ENCODE results near the gene CTSC. TPM values are rescaled to one million over a fixed set of nuclear protein-coding genes. Genes with fewer than 3 reads are reported as not detected.

The CTSC gene
- total and polyA plus RNA-seq, 2 donors: 67.2 to 114 TPM

DNA sequence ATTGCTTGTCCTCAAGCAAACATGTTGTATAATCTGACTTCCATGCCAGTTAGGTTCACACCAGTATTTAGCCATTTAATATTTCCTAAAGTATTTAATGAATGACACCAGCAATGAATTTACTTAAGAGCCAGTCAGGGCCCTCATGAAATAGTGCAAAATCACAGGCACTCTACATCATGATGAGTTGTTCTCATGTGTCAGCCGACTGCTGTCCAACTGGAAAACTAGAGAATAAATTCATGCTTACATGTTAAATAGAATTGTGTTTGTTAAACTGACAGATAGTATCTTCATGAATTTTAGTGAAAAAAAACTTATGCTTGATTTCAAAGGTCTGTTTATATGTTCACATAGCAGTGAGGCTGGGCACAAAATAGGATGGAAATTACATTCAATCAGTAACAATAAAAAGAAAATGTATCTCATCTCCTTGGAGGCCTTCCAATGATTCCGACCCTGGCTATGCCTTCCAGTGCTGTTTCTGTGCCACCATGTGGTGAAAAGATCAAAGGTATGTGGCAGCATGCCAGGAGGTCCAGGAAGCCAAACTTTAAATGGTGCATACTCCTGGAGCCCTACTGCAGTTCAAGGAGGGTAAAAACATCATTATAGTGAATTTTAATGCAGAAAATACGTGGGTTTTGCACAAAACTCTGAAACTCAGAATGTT, 45.2 kb downstream of the CTSC start:
- Histone ChIP-seq H3K36me3 (ENCODE audit: control insufficient read depth in 2 of 2, insufficient read depth in 2 of 2, low read length in 1 of 2) (peaks cover 3 to 23% of the 10 kb centered on the region in 2 donors), H3K27ac (ENCODE audit: low read depth in 1 of 2, low read length in 1 of 2) (no peak overlapping the region), H3K27me3 (ENCODE audit: control insufficient read depth in 2 of 2, insufficient read depth in 1 of 2, low read length in 1 of 2) (no peaks in the 10 kb centered on the region), H3K9me3 (ENCODE audit: control insufficient read depth in 2 of 2, insufficient read depth in 1 of 2, low read length in 1 of 2) (no peaks in the 10 kb centered on the region), H3K4me1 (ENCODE audit: control insufficient read depth in 2 of 2, insufficient read depth in 2 of 2, low read length in 2 of 2) (no peaks in the 10 kb centered on the region), H3K4me3 (ENCODE audit: low read length in 2 of 2) (no peak overlapping the region)
- 85% methylated on average over 3 of the region's 3 CpGs for WGBS
- DNase-seq (ENCODE audit: low read depth in 6 of 9, low spot score in 9 of 9): no peak

GRCh38 chr11:88288560-88288959, 49.0 kb downstream of the CTSC start:
- Histone ChIP-seq H3K4me1 (ENCODE audit: control insufficient read depth in 2 of 2, insufficient read depth in 2 of 2, low read length in 2 of 2) (no peaks in the 10 kb centered on the region), H3K36me3 (ENCODE audit: control insufficient read depth in 2 of 2, insufficient read depth in 2 of 2, low read length in 1 of 2) (no peaks in the 10 kb centered on the region), H3K27ac (ENCODE audit: low read depth in 1 of 2, low read length in 1 of 2) (no peak overlapping the region)

GRCh38 chr11:88284336-88285050, 53.0 kb downstream of the CTSC start:
- Histone ChIP-seq H3K4me3 (ENCODE audit: low read length in 2 of 2) (no peak overlapping the region), H3K27me3 (ENCODE audit: control insufficient read depth in 2 of 2, insufficient read depth in 1 of 2, low read length in 1 of 2) (no peaks in the 10 kb centered on the region), H3K9me3 (ENCODE audit: control insufficient read depth in 2 of 2, insufficient read depth in 1 of 2, low read length in 1 of 2) (no peaks in the 10 kb centered on the region), H3K36me3 (ENCODE audit: control insufficient read depth in 2 of 2, insufficient read depth in 2 of 2, low read length in 1 of 2) (no peaks in the 10 kb centered on the region), H3K4me1 (ENCODE audit: control insufficient read depth in 2 of 2, insufficient read depth in 2 of 2, low read length in 2 of 2) (no peaks in the 10 kb centered on the region), H3K27ac (ENCODE audit: low read depth in 1 of 2, low read length in 1 of 2) (no peak overlapping the region)
- no peak for DNase-seq (ENCODE audit: low read depth in 6 of 9, low spot score in 9 of 9)

More at GRCh38 chr11:88288560-88288959, 49.0 kb downstream of the CTSC start:
- Histone ChIP-seq H3K9me3 (ENCODE audit: control insufficient read depth in 2 of 2, insufficient read depth in 1 of 2, low read length in 1 of 2) (no peaks in the 10 kb centered on the region), H3K27me3 (ENCODE audit: control insufficient read depth in 2 of 2, insufficient read depth in 1 of 2, low read length in 1 of 2) (no peaks in the 10 kb centered on the region), H3K4me3 (ENCODE audit: low read length in 2 of 2) (no peak overlapping the region)
- 97% methylated on average over 1 of the region's 1 CpG for WGBS
- no peak for DNase-seq (ENCODE audit: low read depth in 6 of 9, low spot score in 9 of 9)

GRCh38 chr11:88282747-88283515, 54.6 kb downstream of the CTSC start:
- DNase-seq (ENCODE audit: low read depth in 6 of 9, low spot score in 9 of 9): no peak
- Histone ChIP-seq H3K36me3 (ENCODE audit: control insufficient read depth in 2 of 2, insufficient read depth in 2 of 2, low read length in 1 of 2) (no peaks in the 10 kb centered on the region), H3K4me1 (ENCODE audit: control insufficient read depth in 2 of 2, insufficient read depth in 2 of 2, low read length in 2 of 2) (no peaks in the 10 kb centered on the region), H3K27me3 (ENCODE audit: control insufficient read depth in 2 of 2, insufficient read depth in 1 of 2, low read length in 1 of 2) (no peaks in the 10 kb centered on the region), H3K9me3 (ENCODE audit: control insufficient read depth in 2 of 2, insufficient read depth in 1 of 2, low read length in 1 of 2) (no peaks in the 10 kb centered on the region), H3K27ac (ENCODE audit: low read depth in 1 of 2, low read length in 1 of 2) (no peak overlapping the region), H3K4me3 (ENCODE audit: low read length in 2 of 2) (no peak overlapping the region)
- 100% methylated on average over 1 of the region's 1 CpG for WGBS

- H3K36me3 ChIP-seq (ENCODE audit: control insufficient read depth in 2 of 2, insufficient read depth in 2 of 2, low read length in 1 of 2): no peaks in the 10 kb centered on the region
- H3K4me3 ChIP-seq (ENCODE audit: low read length in 2 of 2): no peak overlapping the region
- 93% methylated on average over 3 of the region's 3 CpGs for WGBS
- H3K9me3 ChIP-seq (ENCODE audit: control insufficient read depth in 2 of 2, insufficient read depth in 1 of 2, low read length in 1 of 2): no peaks in the 10 kb centered on the region
- no peak overlapping the region for H3K27ac ChIP-seq (ENCODE audit: low read depth in 1 of 2, low read length in 1 of 2)
- no peaks in the 10 kb centered on the region for H3K27me3 ChIP-seq (ENCODE audit: control insufficient read depth in 2 of 2, insufficient read depth in 1 of 2, low read length in 1 of 2)
- H3K4me1 ChIP-seq (ENCODE audit: control insufficient read depth in 2 of 2, insufficient read depth in 2 of 2, low read length in 2 of 2): no peaks in the 10 kb centered on the region
- DNase-seq (ENCODE audit: low read depth in 6 of 9, low spot score in 9 of 9): no peak
These were observed 56.2 kb downstream of the CTSC start for GRCh38 chr11:88281317-88281712.

DNA sequence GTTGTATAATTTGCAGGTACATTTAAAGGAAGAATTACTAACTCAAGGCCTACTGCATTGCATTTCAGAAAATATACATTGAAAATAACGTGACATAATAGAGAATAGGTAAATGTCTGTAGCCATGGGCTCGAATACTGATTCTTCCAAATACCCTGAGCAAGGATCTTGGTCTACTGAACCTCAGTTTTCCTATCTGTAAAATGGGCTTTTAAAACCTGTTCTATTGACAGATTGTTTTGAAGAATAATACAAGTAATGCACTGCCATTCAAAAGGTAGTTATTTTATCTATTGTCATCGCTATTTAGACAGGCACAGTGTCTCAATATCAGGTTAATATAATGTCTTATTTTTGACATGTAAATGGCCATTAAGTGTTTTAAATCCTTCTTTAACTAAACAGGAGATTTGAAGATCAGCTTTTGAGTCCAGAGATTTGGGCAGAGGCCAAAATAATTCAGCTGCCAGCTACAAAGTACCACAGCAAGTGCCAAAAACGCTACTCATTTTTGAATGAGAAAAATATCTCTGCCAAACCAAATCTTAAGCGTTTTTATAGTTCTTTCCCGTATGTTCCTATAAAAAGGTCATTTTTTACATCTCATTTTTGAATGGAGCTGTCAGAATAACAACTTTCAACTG, 56.7 kb downstream of the CTSC start:
- Histone ChIP-seq H3K4me1 (ENCODE audit: control insufficient read depth in 2 of 2, insufficient read depth in 2 of 2, low read length in 2 of 2) (no peaks in the 10 kb centered on the region), H3K36me3 (ENCODE audit: control insufficient read depth in 2 of 2, insufficient read depth in 2 of 2, low read length in 1 of 2) (no peaks in the 10 kb centered on the region), H3K27me3 (ENCODE audit: control insufficient read depth in 2 of 2, insufficient read depth in 1 of 2, low read length in 1 of 2) (no peaks in the 10 kb centered on the region), H3K9me3 (ENCODE audit: control insufficient read depth in 2 of 2, insufficient read depth in 1 of 2, low read length in 1 of 2) (no peaks in the 10 kb centered on the region), H3K27ac (ENCODE audit: low read depth in 1 of 2, low read length in 1 of 2) (no peak overlapping the region), H3K4me3 (ENCODE audit: low read length in 2 of 2) (no peak overlapping the region)
- no peak for DNase-seq (ENCODE audit: low read depth in 6 of 9, low spot score in 9 of 9)
- 96% methylated on average over 6 of the region's 6 CpGs for WGBS

GRCh38 chr11:88277349-88277915, 60.1 kb downstream of the CTSC start:
- 88% methylated on average over 3 of the region's 3 CpGs for WGBS

DNA sequence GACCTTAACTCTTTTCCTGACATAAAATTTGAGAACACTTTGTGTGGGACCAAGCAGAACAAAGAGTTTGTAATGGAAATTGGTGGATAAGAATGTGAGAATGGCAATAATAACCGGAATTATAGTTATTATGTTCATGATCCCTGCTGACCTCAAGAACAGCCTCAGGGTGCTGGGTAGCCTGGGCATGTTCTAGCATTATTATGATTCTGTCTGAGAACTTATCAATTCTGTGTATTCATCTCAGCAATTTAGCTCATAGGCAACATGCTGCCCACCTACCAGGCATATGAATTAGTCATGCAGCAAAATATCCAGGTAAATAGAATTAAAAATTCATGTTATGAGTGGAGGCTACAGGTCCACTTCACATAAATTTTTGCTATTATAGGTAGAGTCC, 61.9 kb downstream of the CTSC start:
- Histone ChIP-seq H3K27ac (ENCODE audit: low read depth in 1 of 2, low read length in 1 of 2) (no peak overlapping the region), H3K27me3 (ENCODE audit: control insufficient read depth in 2 of 2, insufficient read depth in 1 of 2, low read length in 1 of 2) (no peaks in the 10 kb centered on the region), H3K4me1 (ENCODE audit: control insufficient read depth in 2 of 2, insufficient read depth in 2 of 2, low read length in 2 of 2) (no peaks in the 10 kb centered on the region), H3K9me3 (ENCODE audit: control insufficient read depth in 2 of 2, insufficient read depth in 1 of 2, low read length in 1 of 2) (no peaks in the 10 kb centered on the region), H3K36me3 (ENCODE audit: control insufficient read depth in 2 of 2, insufficient read depth in 2 of 2, low read length in 1 of 2) (no peaks in the 10 kb centered on the region), H3K4me3 (ENCODE audit: low read length in 2 of 2) (no peak overlapping the region)
- 96% methylated on average over 1 of the region's 1 CpG for WGBS
- DNase-seq (ENCODE audit: low read depth in 6 of 9, low spot score in 9 of 9): no peak

More at GRCh38 chr11:88277349-88277915, 60.1 kb downstream of the CTSC start:
- H3K27me3 ChIP-seq (ENCODE audit: control insufficient read depth in 2 of 2, insufficient read depth in 1 of 2, low read length in 1 of 2): no peaks in the 10 kb centered on the region
- H3K4me1 ChIP-seq (ENCODE audit: control insufficient read depth in 2 of 2, insufficient read depth in 2 of 2, low read length in 2 of 2): no peaks in the 10 kb centered on the region
- H3K9me3 ChIP-seq (ENCODE audit: control insufficient read depth in 2 of 2, insufficient read depth in 1 of 2, low read length in 1 of 2): no peaks in the 10 kb centered on the region
- no peaks in the 10 kb centered on the region for H3K36me3 ChIP-seq (ENCODE audit: control insufficient read depth in 2 of 2, insufficient read depth in 2 of 2, low read length in 1 of 2)
- DNase-seq (ENCODE audit: low read depth in 6 of 9, low spot score in 9 of 9): no peak
- no peak overlapping the region for H3K4me3 ChIP-seq (ENCODE audit: low read length in 2 of 2)
- no peak overlapping the region for H3K27ac ChIP-seq (ENCODE audit: low read depth in 1 of 2, low read length in 1 of 2)

All from thymus (tissue), 11 donors.